B cell (primary cell): ENCODE results near the gene SLFN11. TPM values are rescaled to one million over a fixed set of nuclear protein-coding genes. Genes with fewer than 3 reads are reported as not detected.
"Not testable (repeated sequence)": the region's sequence is repeated elsewhere in the genome, so short reads cannot be mapped to it uniquely, and the experiment has no call there.

Experiments
- ATAC-seq: fragments of 200-7000 bp; cut with Tn5 transposase; one replicate; pipeline ENCODE4 v1.10.0; 2021; ENCODE audit warnings: low read depth, mild to moderate bottlenecking, moderate number of reproducible peaks, moderate library complexity
- CTCF ChIA-PET: fragments of 350-600 bp; sonication (Branson Sonifier 250); formaldehyde crosslinking; loops from one replicate; lab custom pipeline; 2021; ENCODE audit warnings: antibody characterized with exemption, inconsistent platforms; lab: Charles Lee
- POLR2A ChIA-PET: fragments of 350-600 bp; sonication (Branson Sonifier 250); formaldehyde crosslinking; loops from one replicate; lab custom pipeline; 2021; ENCODE audit warnings: antibody characterized with exemption; lab: Charles Lee
- DNase-seq: peaks from one replicate; pipeline ENCODE4 v3.0.0; 2013
- H2AFZ ChIP-seq: 2 replicates; pipeline ENCODE4 v1.6.1; 2012; ENCODE audit warnings: mild to moderate bottlenecking, low read depth, low read length; ENCODE audit not compliant: insufficient read depth, poor library complexity, severe bottlenecking
- H3K27ac ChIP-seq, 2 donors: 1 replicate in 1 of 2; 2 replicates in 1 of 2; pipeline ENCODE4 v1.5.1; 2012 to 2013; ENCODE audit warnings: low read length in 2 of 2, mild to moderate bottlenecking in 2 of 2, moderate library complexity in 1 of 2
- H3K27me3 ChIP-seq, 4 experiments: fragments of 200-600 bp in 1 of 4; sonication (generic) in 1 of 4; replicated peaks in 1 of 4; 1 replicate in 2 of 4; 2 replicates in 2 of 4; pipeline versions ENCODE4 v1.6.1 to v1.7.0; 2013 to 2016; ENCODE audit warnings: low read length in 3 of 4, mild to moderate bottlenecking in 2 of 4, mixed read lengths in 1 of 4, moderate library complexity in 1 of 4; ENCODE audit not compliant: insufficient read depth in 4 of 4, control insufficient read depth in 3 of 4; ENCODE audit errors: control extremely low read depth in 1 of 4
- H3K36me3 ChIP-seq, 2 experiments: replicated peaks in 1 of 2; 1 replicate in 1 of 2; 2 replicates in 1 of 2; pipeline versions ENCODE4 v1.6.1 to v1.7.1; 2013; ENCODE audit warnings: low read length in 1 of 2; ENCODE audit not compliant: insufficient read depth in 2 of 2, control insufficient read depth in 1 of 2; ENCODE audit errors: control extremely low read depth in 1 of 2, extremely low read depth in 1 of 2
- H3K4me1 ChIP-seq, 2 donors: fragments of 200-600 bp in 1 of 2; sonication (generic) in 1 of 2; 1 replicate in 1 of 2; 2 replicates in 1 of 2; pipeline versions ENCODE4 v1.5.1 to v1.6.1; 2013 to 2017; ENCODE audit warnings: low read length in 2 of 2; ENCODE audit not compliant: control insufficient read depth in 2 of 2, insufficient read depth in 2 of 2
- H3K4me2 ChIP-seq: replicated peaks from 2 replicates; pipeline ENCODE3; 2012; ENCODE audit warnings: mild to moderate bottlenecking, low read depth, low read length; ENCODE audit not compliant: poor library complexity, severe bottlenecking
- H3K4me3 ChIP-seq, 5 experiments: fragments of 200-600 bp in 1 of 5; sonication (generic) in 1 of 5; 1 replicate in 3 of 5; 2 replicates in 2 of 5; pipeline versions ENCODE4 v1.5.1 to v1.7.0; 2011 to 2016; ENCODE audit warnings: low read length in 4 of 5, mild to moderate bottlenecking in 4 of 5, low read depth in 2 of 5, control low read depth in 1 of 5, moderate library complexity in 1 of 5; ENCODE audit not compliant: insufficient read depth in 1 of 5; ENCODE audit errors: control extremely low read depth in 1 of 5, extremely low read depth in 1 of 5
- H3K79me2 ChIP-seq: fragments of 200-600 bp; sonication (generic); one replicate; pipeline ENCODE4 v1.6.0; 2016; ENCODE audit warnings: low read length; ENCODE audit not compliant: control insufficient read depth, insufficient read depth
- H3K9ac ChIP-seq: fragments of 200-600 bp; sonication (generic); 2 replicates; pipeline ENCODE4 v1.6.1; 2017; ENCODE audit warnings: mild to moderate bottlenecking, low read length, moderate library complexity
- H3K9me3 ChIP-seq, 3 donors: one replicate each; pipeline versions ENCODE4 v1.6.1 to v1.7.1; 2013; ENCODE audit warnings: low read length in 2 of 3; ENCODE audit not compliant: control insufficient read depth in 2 of 3, insufficient read depth in 1 of 3; ENCODE audit errors: control extremely low read depth in 1 of 3
- H4K20me1 ChIP-seq: 2 replicates; pipeline ENCODE4 v1.6.0; 2012; ENCODE audit warnings: mild to moderate bottlenecking, low read length; ENCODE audit not compliant: insufficient read depth, control insufficient read depth, poor library complexity, severe bottlenecking
- H3K27ac Mint-ChIP-seq: one replicate; pipeline ENCODE4 v1.8.0; 2021; ENCODE audit warnings: mixed read lengths
- H3K27me3 Mint-ChIP-seq: one replicate; pipeline ENCODE4 v1.8.0; 2021; ENCODE audit warnings: mixed read lengths
- H3K4me1 Mint-ChIP-seq: one replicate; pipeline ENCODE4 v1.8.0; 2021; ENCODE audit warnings: mixed read lengths
- H3K4me3 Mint-ChIP-seq: one replicate; pipeline ENCODE4 v1.8.0; 2021; ENCODE audit warnings: mixed read lengths
- H3K9me3 Mint-ChIP-seq: one replicate; pipeline ENCODE4 v1.8.0; 2022; ENCODE audit warnings: mixed read lengths; ENCODE audit not compliant: insufficient read depth
- CTCF ChIP-seq: fragments of 200-600 bp; IDR thresholded peaks from one replicate; pipeline ENCODE4 v1.8.0; 2022; ENCODE audit warnings: antibody characterized with exemption, mild to moderate bottlenecking
- EZH2 ChIP-seq: IDR thresholded peaks from 2 replicates; pipeline ENCODE4 v1.6.1; 2012; ENCODE audit warnings: borderline replicate concordance, low read depth, mild to moderate bottlenecking, moderate library complexity, low read length; ENCODE audit not compliant: insufficient read depth, poor library complexity, severe bottlenecking
- WGBS: methylation state at CpG from one replicate; pipeline ENCODE4 v1.1.5; 2013; ENCODE audit warnings: missing lambda C conversion rate; ENCODE audit not compliant: insufficient coverage; 5-methylcytosine and 5-hydroxymethylcytosine counted together
- intact Hi-C: fragments of 100-400 bp; cut with micrococcal nuclease; formaldehyde crosslinking; loops from one replicate; pipeline ENCODE4 v1.10.0; 2022
- polyA plus RNA-seq: library from polyadenylated mRNA; depleted of rRNA; stranded (reverse); fragments of >200 nt; gene quantifications from 2 replicates; pipeline ENCODE4 v1.2.3, GENCODE V29; 2012
- total RNA-seq, 2 donors: library from RNA; stranded (reverse); fragments of 120-200 nt in 1 of 2; gene quantifications; 1 replicate in 1 of 2; 2 replicates in 1 of 2; pipeline versions ENCODE4 v1.2.3 to v1.2.4, GENCODE V29; 2013 to 2022

Gene SLFN11
- total and polyA plus RNA-seq, 2 donors (not counting 1 experiment from before 2014, with no cell fraction given), result 11.3 to 48.1 TPM

GRCh38 chr17:35338230-35338629 lies 35.2 kb downstream of the SLFN11 start:
- H3K27ac Mint-ChIP-seq, result no peak overlapping the region
- no peaks in the 10 kb centered on the region for H3K27me3 Mint-ChIP-seq
- no peak overlapping the region for H2AFZ ChIP-seq
- H3K4me3 ChIP-seq, result no peak overlapping the region
- H3K9me3 ChIP-seq, result peaks cover 3 to 11% (median 6%) of the 10 kb centered on the region in 3 donors
- no peaks in the 10 kb centered on the region for H3K36me3 ChIP-seq
- no peak overlapping the region for H3K4me2 ChIP-seq
- H3K9ac ChIP-seq, result no peak overlapping the region
- CTCF ChIA-PET, result no interaction called here
- H4K20me1 ChIP-seq, result no peaks in the 10 kb centered on the region
- TF ChIP-seq CTCF, result no peak
- TF ChIP-seq EZH2, result no peak
- peaks cover 4% of the 10 kb centered on the region for H3K9me3 Mint-ChIP-seq
- WGBS, result no CpG with 5 or more reads among the region's 2 CpGs
- no peaks in the 10 kb centered on the region for H3K27me3 ChIP-seq
- intact Hi-C loops, result no loop called here
- peaks cover 14 to 19% of the 10 kb centered on the region in 2 donors for H3K4me1 ChIP-seq
- DNase-seq, result no peak
- no peak overlapping the region for H3K27ac ChIP-seq
- H3K4me3 Mint-ChIP-seq, result no peak overlapping the region
- no peaks in the 10 kb centered on the region for H3K79me2 ChIP-seq
- no peak for ATAC-seq
- peaks cover 17% of the 10 kb centered on the region for H3K4me1 Mint-ChIP-seq
- POLR2A ChIA-PET, result no interaction called here

GRCh38 chr17:35337364-35337763 lies 36.1 kb downstream of the SLFN11 start:
- Histone ChIP-seq H2AFZ (no peak overlapping the region), H3K4me1 (peaks cover 14 to 15% of the 10 kb centered on the region in 2 donors), H4K20me1 (no peaks in the 10 kb centered on the region), H3K27ac (no peak overlapping the region), H3K36me3 (no peaks in the 10 kb centered on the region), H3K4me2 (no peak overlapping the region), H3K79me2 (no peaks in the 10 kb centered on the region), H3K9ac (no peak overlapping the region), H3K27me3 (no peaks in the 10 kb centered on the region), H3K4me3 (no peak overlapping the region), H3K9me3 (peaks cover 1 to 10% (median 6%) of the 10 kb centered on the region in 3 donors)
- H3K4me3 Mint-ChIP-seq, result no peak overlapping the region
- ChIA-PET POLR2A (no interaction called here), CTCF (interaction anchor here (1.1 kb wide), 1 partner anchor 25 kb away, joined by 3 read pairs; no protein-coding TSS in a partner anchor)
- intact Hi-C loops, result no loop called here
- no peak overlapping the region for H3K27ac Mint-ChIP-seq
- peaks cover 4% of the 10 kb centered on the region for H3K9me3 Mint-ChIP-seq
- H3K4me1 Mint-ChIP-seq, result peaks cover 14% of the 10 kb centered on the region
- DNase-seq, result no peak
- ATAC-seq, result no peak
- no peaks in the 10 kb centered on the region for H3K27me3 Mint-ChIP-seq
- TF ChIP-seq EZH2 (no peak), CTCF (no peak)

GRCh38 chr17:35333578-35333977 lies 39.8 kb downstream of the SLFN11 start:
- H3K27ac ChIP-seq, H3K4me1 ChIP-seq, H3K27me3 Mint-ChIP-seq, H3K4me2 ChIP-seq, ATAC-seq, DNase-seq, H3K36me3 ChIP-seq, H3K79me2 ChIP-seq, H3K9me3 ChIP-seq, H3K4me3 Mint-ChIP-seq, H3K9ac ChIP-seq, POLR2A ChIA-PET, H3K4me1 Mint-ChIP-seq, H3K27ac Mint-ChIP-seq, H2AFZ ChIP-seq, H3K4me3 ChIP-seq, intact Hi-C loops, H3K9me3 Mint-ChIP-seq, CTCF ChIA-PET, H3K27me3 ChIP-seq, H4K20me1 ChIP-seq: not testable (repeated sequence)
- WGBS, result 99% methylated on average over 5 of the region's 5 CpGs
